Measurements from ENCODE around the gene PHF21A.

DNA sequence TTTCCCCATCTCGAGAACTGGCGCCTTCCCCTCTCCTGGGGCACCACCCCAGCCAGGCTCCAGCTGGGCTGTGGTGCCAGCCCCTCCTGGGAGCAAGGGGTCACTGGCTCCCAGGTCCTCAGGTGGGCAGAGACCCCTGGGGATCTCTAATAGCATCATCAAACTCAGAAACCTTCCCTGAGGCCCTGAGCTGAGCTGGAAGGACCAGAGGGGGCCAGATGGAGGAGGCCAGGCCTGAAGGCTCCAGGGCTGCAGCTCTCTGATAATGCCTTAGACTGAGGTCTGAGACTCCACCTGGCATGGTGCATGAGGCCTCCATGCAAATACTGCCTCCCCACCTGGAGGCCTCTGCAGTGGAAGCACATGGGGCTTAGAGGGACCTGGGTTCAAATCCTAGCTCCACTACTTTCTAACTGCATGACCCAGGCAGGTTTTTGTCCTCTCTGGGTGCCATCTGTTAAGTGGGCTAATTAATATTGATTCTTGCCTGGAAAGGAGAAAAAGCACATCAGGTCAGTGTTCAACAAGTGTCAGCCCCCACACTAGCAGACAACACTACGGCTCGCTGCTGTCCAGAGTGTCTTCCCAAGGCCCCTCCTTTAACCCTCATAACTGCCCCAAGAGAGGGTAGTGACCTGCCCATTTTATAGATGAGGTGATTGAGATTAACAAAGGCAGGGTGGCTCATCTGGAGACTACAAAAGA lies 234.3 kb downstream of the PHF21A start:
- TF ChIP-seq, protein P1, sequence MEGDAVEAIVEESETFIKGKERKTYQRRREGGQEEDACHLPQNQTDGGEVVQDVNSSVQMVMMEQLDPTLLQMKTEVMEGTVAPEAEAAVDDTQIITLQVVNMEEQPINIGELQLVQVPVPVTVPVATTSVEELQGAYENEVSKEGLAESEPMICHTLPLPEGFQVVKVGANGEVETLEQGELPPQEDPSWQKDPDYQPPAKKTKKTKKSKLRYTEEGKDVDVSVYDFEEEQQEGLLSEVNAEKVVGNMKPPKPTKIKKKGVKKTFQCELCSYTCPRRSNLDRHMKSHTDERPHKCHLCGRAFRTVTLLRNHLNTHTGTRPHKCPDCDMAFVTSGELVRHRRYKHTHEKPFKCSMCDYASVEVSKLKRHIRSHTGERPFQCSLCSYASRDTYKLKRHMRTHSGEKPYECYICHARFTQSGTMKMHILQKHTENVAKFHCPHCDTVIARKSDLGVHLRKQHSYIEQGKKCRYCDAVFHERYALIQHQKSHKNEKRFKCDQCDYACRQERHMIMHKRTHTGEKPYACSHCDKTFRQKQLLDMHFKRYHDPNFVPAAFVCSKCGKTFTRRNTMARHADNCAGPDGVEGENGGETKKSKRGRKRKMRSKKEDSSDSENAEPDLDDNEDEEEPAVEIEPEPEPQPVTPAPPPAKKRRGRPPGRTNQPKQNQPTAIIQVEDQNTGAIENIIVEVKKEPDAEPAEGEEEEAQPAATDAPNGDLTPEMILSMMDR (IDR thresholded peaks at IDR 0.05; ENCODE audit: insufficient read depth, low read length, poor library complexity, severe bottlenecking), result no peak
- no peak for TF ChIP-seq EZH2phosphoT487 (conservative IDR thresholded peaks at IDR 0.05; ENCODE audit: low read length)
